H9 (cell line): Measurements from ENCODE around the gene HK3. TPM values are rescaled to one million over a fixed set of nuclear protein-coding genes. Genes with fewer than 3 reads are reported as not detected.

Experiments used
- DNase-seq: peaks from one replicate; pipeline ENCODE4 v3.0.0-alpha.2; 2017
- H2AFZ ChIP-seq: one replicate; pipeline ENCODE4 v1.6.1; 2013; ENCODE audit warnings: mild to moderate bottlenecking, low read length, control low read depth, moderate library complexity
- H2AK5ac ChIP-seq: 2 replicates; pipeline ENCODE4 v1.6.1; 2013; ENCODE audit warnings: low read length, control low read depth, mixed read lengths; ENCODE audit not compliant: insufficient read length
- H2BK120ac ChIP-seq: one replicate; pipeline ENCODE4 v1.6.1; 2013; ENCODE audit warnings: low read depth, mild to moderate bottlenecking, low read length, control low read depth, inconsistent platforms; ENCODE audit not compliant: poor library complexity, severe bottlenecking
- H2BK12ac ChIP-seq: 2 replicates; pipeline ENCODE4 v1.6.1; 2013; ENCODE audit warnings: low read length, control low read depth, mixed read lengths, low read depth; ENCODE audit not compliant: insufficient read length
- H2BK15ac ChIP-seq: 2 replicates; pipeline ENCODE4 v1.6.1; 2013; ENCODE audit warnings: low read depth, low read length, control low read depth
- H2BK20ac ChIP-seq: one replicate; pipeline ENCODE4 v1.6.1; 2013; ENCODE audit warnings: low read depth, mild to moderate bottlenecking, low read length, control low read depth, inconsistent platforms; ENCODE audit not compliant: poor library complexity, severe bottlenecking
- H2BK5ac ChIP-seq: 2 replicates; pipeline ENCODE4 v1.6.1; 2013; ENCODE audit warnings: low read length, control low read depth, mixed read lengths; ENCODE audit not compliant: insufficient read length
- H3K14ac ChIP-seq: 2 replicates; pipeline ENCODE4 v1.6.1; 2013; ENCODE audit warnings: low read length, control low read depth; ENCODE audit not compliant: insufficient read depth
- H3K18ac ChIP-seq: 2 replicates; pipeline ENCODE4 v1.6.1; 2013; ENCODE audit warnings: low read depth, mild to moderate bottlenecking, mixed read lengths, low read length, control low read depth; ENCODE audit not compliant: insufficient read length
- H3K23ac ChIP-seq: 2 replicates; pipeline ENCODE4 v1.6.1; 2013; ENCODE audit warnings: low read length, control low read depth, mixed read lengths, low read depth; ENCODE audit not compliant: insufficient read length
- H3K23me2 ChIP-seq: 2 replicates; pipeline ENCODE4 v1.6.1; 2013; ENCODE audit warnings: low read depth, mild to moderate bottlenecking, mixed read lengths, low read length, control low read depth; ENCODE audit not compliant: insufficient read length, poor library complexity, severe bottlenecking
- H3K27ac ChIP-seq: 2 replicates; pipeline ENCODE4 v1.5.1; 2013; ENCODE audit warnings: low read length, control low read depth, mixed read lengths, low read depth; ENCODE audit not compliant: insufficient read length
- H3K27me3 ChIP-seq: 2 replicates; pipeline ENCODE4 v1.6.1; 2013; ENCODE audit warnings: low read length, control low read depth, inconsistent platforms; ENCODE audit not compliant: insufficient read depth
- H3K4ac ChIP-seq: 2 replicates; pipeline ENCODE4 v1.6.1; 2013; ENCODE audit warnings: low read depth, mild to moderate bottlenecking, control low read depth, inconsistent platforms, low read length, moderate library complexity
- H3K4me1 ChIP-seq: 2 replicates; pipeline ENCODE4 v1.6.1; 2013; ENCODE audit warnings: low read length, control low read depth, inconsistent platforms; ENCODE audit not compliant: insufficient read depth
- H3K4me2 ChIP-seq: 2 replicates; pipeline ENCODE4 v1.6.1; 2013; ENCODE audit warnings: low read length, control low read depth, mixed read lengths; ENCODE audit not compliant: insufficient read length, insufficient read depth
- H3K56ac ChIP-seq: 2 replicates; pipeline ENCODE4 v1.6.1; 2013; ENCODE audit warnings: low read depth, mild to moderate bottlenecking, mixed read lengths, low read length, control low read depth; ENCODE audit not compliant: insufficient read length
- H3K79me1 ChIP-seq: 2 replicates; pipeline ENCODE4 v1.6.1; 2013; ENCODE audit warnings: low read depth, mild to moderate bottlenecking, moderate library complexity, low read length, control low read depth, inconsistent platforms; ENCODE audit not compliant: insufficient read depth, poor library complexity, severe bottlenecking
- H3K79me2 ChIP-seq: 2 replicates; pipeline ENCODE4 v1.6.1; 2013; ENCODE audit warnings: low read length, control low read depth, inconsistent platforms; ENCODE audit not compliant: insufficient read depth
- H3K9ac ChIP-seq: 2 replicates; pipeline ENCODE4 v1.6.1; 2013; ENCODE audit warnings: low read length, control low read depth, mixed read lengths; ENCODE audit not compliant: insufficient read length; ENCODE audit errors: extremely low read depth
- H3K9me3 ChIP-seq: one replicate; pipeline ENCODE4 v1.6.1; 2013; ENCODE audit warnings: low read depth, low read length, inconsistent platforms; ENCODE audit not compliant: control insufficient read depth
- H3T11ph ChIP-seq: one replicate; pipeline ENCODE4 v1.6.1; 2013; ENCODE audit warnings: mild to moderate bottlenecking, low read length, control low read depth, inconsistent platforms
- H4K20me1 ChIP-seq: one replicate; pipeline ENCODE4 v1.6.1; 2013; ENCODE audit not compliant: control insufficient read depth, insufficient read length, insufficient read depth
- H4K5ac ChIP-seq: 2 replicates; pipeline ENCODE4 v1.6.1; 2013; ENCODE audit warnings: low read depth, mild to moderate bottlenecking, mixed read lengths, low read length, control low read depth; ENCODE audit not compliant: insufficient read length
- H4K8ac ChIP-seq: replicated peaks from 2 replicates; pipeline ENCODE4 v1.6.1; 2013; ENCODE audit warnings: low read length, control low read depth, mixed read lengths, low read depth; ENCODE audit not compliant: insufficient read length
- H4K91ac ChIP-seq: 2 replicates; pipeline ENCODE4 v1.6.1; 2013; ENCODE audit warnings: low read depth, mild to moderate bottlenecking, moderate library complexity, mixed read lengths, low read length, control low read depth; ENCODE audit not compliant: insufficient read length
- H3K27ac Mint-ChIP-seq, 3 experiments: 2 replicates in 2 of 3; 3 replicates in 1 of 3; pipeline ENCODE4 v1.8.0; 2020 to 2021; ENCODE audit warnings: mixed read lengths in 3 of 3, mild to moderate bottlenecking in 1 of 3, moderate library complexity in 1 of 3
- H3K27me3 Mint-ChIP-seq: 2 replicates; pipeline ENCODE4 v1.8.0; 2021; ENCODE audit warnings: low read depth, mild to moderate bottlenecking, moderate library complexity, mixed read lengths
- H3K36me3 Mint-ChIP-seq, 3 experiments: 2 replicates in 2 of 3; 3 replicates in 1 of 3; pipeline ENCODE4 v1.8.0; 2020 to 2021; ENCODE audit warnings: low read depth in 3 of 3, mixed read lengths in 3 of 3; ENCODE audit not compliant: insufficient read depth in 1 of 3
- H3K4me1 Mint-ChIP-seq, 2 experiments: 2 replicates each; pipeline ENCODE4 v1.8.0; 2020; ENCODE audit warnings: mixed read lengths in 2 of 2
- H3K4me3 Mint-ChIP-seq, 2 experiments: 2 replicates in 1 of 2; 3 replicates in 1 of 2; pipeline ENCODE4 v1.8.0; 2020 to 2021; ENCODE audit warnings: mild to moderate bottlenecking in 2 of 2, mixed read lengths in 2 of 2, moderate library complexity in 1 of 2
- H3K9me3 Mint-ChIP-seq, 2 experiments: 2 replicates in 1 of 2; 3 replicates in 1 of 2; pipeline ENCODE4 v1.8.0; 2020; ENCODE audit warnings: mild to moderate bottlenecking in 2 of 2, mixed read lengths in 2 of 2, moderate library complexity in 1 of 2
- CTCF ChIP-seq: fragments of 200-600 bp; sonication (generic); conservative IDR thresholded peaks from 3 replicates; pipeline ENCODE4 v1.8.0; 2021; ENCODE audit warnings: antibody characterized with exemption, mild to moderate bottlenecking
- WGBS: extraction: QIAGEN DNeasy Blood & Tissue Kit; methylation state at CpG from one replicate; pipeline ENCODE4 v1.1.7; 2013; ENCODE audit warnings: missing lambda C conversion rate, low lambda C conversion rate, mixed read lengths; ENCODE audit not compliant: insufficient read length; ENCODE audit errors: extremely low coverage; 5-methylcytosine and 5-hydroxymethylcytosine counted together
- total RNA-seq: library from RNA; stranded (reverse); gene quantifications from 2 replicates; pipeline ENCODE4 v1.2.1, GENCODE V29; 2021

HK3 gene
- total RNA-seq, 1 experiment from 2014 or later, result not detected

- Histone ChIP-seq H3K9ac (no peak overlapping the region), H2BK20ac (no peak overlapping the region), H3K14ac (no peak overlapping the region), H2BK15ac (no peak overlapping the region), H2AK5ac (no peak overlapping the region), H4K91ac (no peak overlapping the region), H2BK5ac (no peak overlapping the region), H2BK120ac (no peak overlapping the region), H3K4me2 (no peak overlapping the region), H3K56ac (no peak overlapping the region), H3K27ac (no peak overlapping the region), H4K8ac (no peak overlapping the region), H3T11ph (no peak overlapping the region), H3K4me1 (peaks cover 4% of the 10 kb centered on the region; the same call in 1 of the 2 replicates), H3K79me1 (no peaks in the 10 kb centered on the region), H3K4ac (no peak overlapping the region), H3K27me3 (no peaks in the 10 kb centered on the region), H2AFZ (no peak overlapping the region), H3K23me2 (no peaks in the 10 kb centered on the region), H3K23ac (no peak overlapping the region), H2BK12ac (no peak overlapping the region), H3K9me3 (no peaks in the 10 kb centered on the region), H3K79me2 (no peaks in the 10 kb centered on the region), H4K5ac (no peak overlapping the region), H3K18ac (no peak overlapping the region), H4K20me1 (no peaks in the 10 kb centered on the region)
- H3K9me3 Mint-ChIP-seq, result no peaks in the 10 kb centered on the region
- no peak for DNase-seq
- TF ChIP-seq CTCF, result no peak
- WGBS, result no CpG with 5 or more reads among the region's 11 CpGs
- H3K36me3 Mint-ChIP-seq, result no peaks in the 10 kb centered on the region
- H3K27me3 Mint-ChIP-seq, result peaks cover 5% of the 10 kb centered on the region; the same call in 1 of the 2 replicates
- H3K4me3 Mint-ChIP-seq, result no peak overlapping the region
- H3K27ac Mint-ChIP-seq, result no peak overlapping the region
- H3K4me1 Mint-ChIP-seq, result peaks cover 11 to 33% of the 10 kb centered on the region in 2 experiments
These were observed 37.9 kb downstream of the HK3 start for GRCh38 chr5:176861276-176861675.
